ENCODE data around the gene TNPO3. TPM values are rescaled to one million over a fixed set of nuclear protein-coding genes. Genes with fewer than 3 reads are reported as not detected.

Gene TNPO3
- total and polyA plus RNA-seq, 10 of the 15 experiments (the other 5 are each of a cell fraction or from before 2014, with no cell fraction given): 17.6 to 91.8 (median 65.9) TPM

GRCh38 chr7:129074361-129074871 lies 19.5 kb upstream of the TNPO3 start:
- RAD21 ChIA-PET (ENCODE audit: unreplicated experiment): interaction anchor here (0.8 to 2.0 kb wide), 3 partner anchors 9 to 95 kb away, joined by 4 to 7 read pairs (median 4); no protein-coding TSS in a partner anchor
- peak; percentile 31 for FAIRE-seq
- CTCF ChIA-PET: interaction anchor here (0.7 to 1.2 kb wide), 2 partner anchors 9 to 17 kb away, joined by 3 to 4 read pairs; no protein-coding TSS in a partner anchor
- 100% methylated on average over 1 of the region's 1 CpG for WGBS (ENCODE audit: insufficient coverage, insufficient replicate concordance, low lambda C conversion rate, missing lambda C conversion rate)
- Histone ChIP-seq H3K9me3 (replicated peaks; ENCODE audit: control insufficient read depth, insufficient read depth, low read length) (no peaks in the 10 kb centered on the region; the same call in 1 of the 3 replicates), H3K79me2 (ENCODE audit: control insufficient read depth, insufficient read depth, low read length) (no peaks in the 10 kb centered on the region), H3K27ac (ENCODE audit: control insufficient read depth, insufficient read depth) (no peak overlapping the region), H3K9ac (ENCODE audit: control insufficient read depth, insufficient read depth, low read length) (no peak overlapping the region), H3K4me3 (no peak overlapping the region), H4K20me1 (ENCODE audit: control insufficient read depth, insufficient read depth) (no peaks in the 10 kb centered on the region), H3K4me2 (ENCODE audit: control insufficient read depth, insufficient read depth) (no peak overlapping the region), H2AFZ (ENCODE audit: control insufficient read depth, low read depth, low read length) (no peak overlapping the region), H3K27me3 (replicated peaks in 1 of 2; ENCODE audit: control insufficient read depth in 2 of 2, insufficient read depth in 2 of 2, low read length in 1 of 2) (no peaks in the 10 kb centered on the region), H3K4me1 (ENCODE audit: control insufficient read depth, insufficient read depth, low read length) (peaks cover 22% of the 10 kb centered on the region), H3K36me3 (ENCODE audit: control insufficient read depth in 2 of 2, insufficient read depth in 2 of 2, low read length in 1 of 2) (no peaks in the 10 kb centered on the region)
- no peak for DNase-seq (ENCODE audit: low read depth, low spot score)
- intact Hi-C loops (cut with micrococcal nuclease; ENCODE audit: unreplicated experiment): no loop called here
- ATAC-seq: no peak
- SMC1A ChIA-PET (ENCODE audit: uncharacterized antibody, unreplicated experiment): interaction anchor here (1.7 kb wide), 1 partner anchor 10 kb away, joined by 11 read pairs; no protein-coding TSS in a partner anchor
- POLR2A ChIA-PET: interaction anchor here (0.8 to 1.0 kb wide), 2 partner anchors 10 to 134 kb away, joined by 3 read pairs; no protein-coding TSS in a partner anchor
- BruUV-seq (replicated peaks): no TSS peak
- in situ Hi-C loops (cut with MboI): no loop called here
- TF ChIP-seq BHLHE40 (IDR thresholded peaks at IDR 0.05; ENCODE audit: borderline replicate concordance in 1 of 2, low read depth in 2 of 2, low read length in 1 of 2) (no peak), RAD51 (IDR thresholded peaks at IDR 0.05) (no peak), YY1 (IDR thresholded peaks at IDR 0.05; ENCODE audit: low read depth, low read length) (no peak), STAT1 (conservative IDR thresholded peaks at IDR 0.05) (no peak), CHD4 (IDR thresholded peaks at IDR 0.05) (no peak), NKRF (conservative IDR thresholded peaks at IDR 0.05) (no peak), ASH2L (IDR thresholded peaks at IDR 0.05; ENCODE audit: borderline replicate concordance, low read depth) (no peak), ETV6 (conservative IDR thresholded peaks at IDR 0.05 in 1 of 2, IDR thresholded peaks at IDR 0.05 in 1 of 2; ENCODE audit: borderline replicate concordance in 1 of 2, low read depth in 1 of 2) (no peak), CREB1 (IDR thresholded peaks at IDR 0.05; ENCODE audit: low read depth) (no peak), ZBTB33 (IDR thresholded peaks at IDR 0.05) (no peak)
- TF ChIP-seq, protein P1, sequence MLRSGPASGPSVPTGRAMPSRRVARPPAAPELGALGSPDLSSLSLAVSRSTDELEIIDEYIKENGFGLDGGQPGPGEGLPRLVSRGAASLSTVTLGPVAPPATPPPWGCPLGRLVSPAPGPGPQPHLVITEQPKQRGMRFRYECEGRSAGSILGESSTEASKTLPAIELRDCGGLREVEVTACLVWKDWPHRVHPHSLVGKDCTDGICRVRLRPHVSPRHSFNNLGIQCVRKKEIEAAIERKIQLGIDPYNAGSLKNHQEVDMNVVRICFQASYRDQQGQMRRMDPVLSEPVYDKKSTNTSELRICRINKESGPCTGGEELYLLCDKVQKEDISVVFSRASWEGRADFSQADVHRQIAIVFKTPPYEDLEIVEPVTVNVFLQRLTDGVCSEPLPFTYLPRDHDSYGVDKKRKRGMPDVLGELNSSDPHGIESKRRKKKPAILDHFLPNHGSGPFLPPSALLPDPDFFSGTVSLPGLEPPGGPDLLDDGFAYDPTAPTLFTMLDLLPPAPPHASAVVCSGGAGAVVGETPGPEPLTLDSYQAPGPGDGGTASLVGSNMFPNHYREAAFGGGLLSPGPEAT (IDR thresholded peaks at IDR 0.05; ENCODE audit: low read depth): no peak
